Endothelial cell of umbilical vein (primary cell): ENCODE results near the gene FBXL2.

Experiments used
- FOS ChIP-seq: IDR thresholded peaks from 2 replicates; pipeline ENCODE4 v1.6.1; 2011; ENCODE audit warnings: mild to moderate bottlenecking, low read length, moderate library complexity, borderline replicate concordance; ENCODE audit not compliant: insufficient read depth
- POLR2AphosphoS5 ChIP-seq: IDR thresholded peaks from 2 replicates; pipeline ENCODE4 v1.6.1; 2012; ENCODE audit warnings: low read depth, mild to moderate bottlenecking, control low read depth, low read length, moderate library complexity; ENCODE audit not compliant: insufficient read depth

- TF ChIP-seq POLR2AphosphoS5 (no peak), FOS (no peak)
Observed at GRCh38 chr3:33233884-33234283, 43.4 kb upstream of the FBXL2 start.
